Measurements from ENCODE around the gene PYGM. TPM values are rescaled to one million over a fixed set of nuclear protein-coding genes. Genes with fewer than 3 reads are reported as not detected.
A peak's percentile ranks its signal among the peaks of the same experiment; 100 is the strongest.

PYGM gene
- 0.26 and 0.51 TPM in 2 replicates for total RNA-seq

GRCh38 chr11:64759722-64760719 is at the start of gene PYGM:
TSS of gene PYGM (minus strand) at chr11:64759974. CDS start at chr11:64759898, 76 bp downstream.
- FAIRE-seq: no peak
- H3K4me3 ChIP-seq (ENCODE audit: low read depth, low read length): no peak within 1 kb of the TSS

DNA sequence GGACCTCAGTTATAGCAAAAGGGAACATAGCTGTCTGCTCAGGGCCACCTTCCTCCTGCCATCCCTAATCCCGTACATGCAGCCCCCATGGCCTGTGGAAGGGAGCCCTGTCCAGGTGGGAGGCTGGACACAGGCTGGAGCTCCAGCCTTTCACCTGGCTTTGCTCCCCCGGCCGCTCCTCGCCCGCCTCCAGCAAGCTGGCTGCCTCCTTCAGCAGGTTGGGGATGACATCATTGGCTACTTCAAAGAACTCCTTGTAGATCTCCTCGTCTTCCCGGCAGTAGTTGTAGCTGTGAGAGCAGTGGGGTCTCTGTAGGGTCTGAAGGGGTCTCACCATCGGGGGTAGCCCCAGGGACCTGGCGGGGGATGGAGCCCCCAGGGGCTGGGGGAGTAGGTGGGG is 45.7 kb upstream of the PYGM start:
- no peak overlapping the region for H3K4me3 ChIP-seq (ENCODE audit: low read depth, low read length)
- no peak for DNase-seq (ENCODE audit: low read depth)
- peaks cover 13% of the 10 kb centered on the region for H3K36me3 ChIP-seq (ENCODE audit: control insufficient read depth, insufficient read depth, low read length)
- TF ChIP-seq, protein P1, sequence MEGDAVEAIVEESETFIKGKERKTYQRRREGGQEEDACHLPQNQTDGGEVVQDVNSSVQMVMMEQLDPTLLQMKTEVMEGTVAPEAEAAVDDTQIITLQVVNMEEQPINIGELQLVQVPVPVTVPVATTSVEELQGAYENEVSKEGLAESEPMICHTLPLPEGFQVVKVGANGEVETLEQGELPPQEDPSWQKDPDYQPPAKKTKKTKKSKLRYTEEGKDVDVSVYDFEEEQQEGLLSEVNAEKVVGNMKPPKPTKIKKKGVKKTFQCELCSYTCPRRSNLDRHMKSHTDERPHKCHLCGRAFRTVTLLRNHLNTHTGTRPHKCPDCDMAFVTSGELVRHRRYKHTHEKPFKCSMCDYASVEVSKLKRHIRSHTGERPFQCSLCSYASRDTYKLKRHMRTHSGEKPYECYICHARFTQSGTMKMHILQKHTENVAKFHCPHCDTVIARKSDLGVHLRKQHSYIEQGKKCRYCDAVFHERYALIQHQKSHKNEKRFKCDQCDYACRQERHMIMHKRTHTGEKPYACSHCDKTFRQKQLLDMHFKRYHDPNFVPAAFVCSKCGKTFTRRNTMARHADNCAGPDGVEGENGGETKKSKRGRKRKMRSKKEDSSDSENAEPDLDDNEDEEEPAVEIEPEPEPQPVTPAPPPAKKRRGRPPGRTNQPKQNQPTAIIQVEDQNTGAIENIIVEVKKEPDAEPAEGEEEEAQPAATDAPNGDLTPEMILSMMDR (IDR thresholded peaks at IDR 0.05; ENCODE audit: insufficient read depth, low read length, severe bottlenecking): no peak
- FAIRE-seq: no peak
- H3K27me3 ChIP-seq (ENCODE audit: control insufficient read depth, insufficient read depth, low read length): no peaks in the 10 kb centered on the region

More at GRCh38 chr11:64759722-64760719, at the start of gene PYGM:
- Histone ChIP-seq H3K36me3 (ENCODE audit: control insufficient read depth, insufficient read depth, low read length) (peaks cover 14% of the 10 kb centered on the region), H3K27me3 (ENCODE audit: control insufficient read depth, insufficient read depth, low read length) (peaks cover 2% of the 10 kb centered on the region)
- DNase-seq (ENCODE audit: low read depth): no peak
- TF ChIP-seq, protein P1 (IDR thresholded peaks at IDR 0.05; ENCODE audit: insufficient read depth, low read length, severe bottlenecking): no peak

DNA sequence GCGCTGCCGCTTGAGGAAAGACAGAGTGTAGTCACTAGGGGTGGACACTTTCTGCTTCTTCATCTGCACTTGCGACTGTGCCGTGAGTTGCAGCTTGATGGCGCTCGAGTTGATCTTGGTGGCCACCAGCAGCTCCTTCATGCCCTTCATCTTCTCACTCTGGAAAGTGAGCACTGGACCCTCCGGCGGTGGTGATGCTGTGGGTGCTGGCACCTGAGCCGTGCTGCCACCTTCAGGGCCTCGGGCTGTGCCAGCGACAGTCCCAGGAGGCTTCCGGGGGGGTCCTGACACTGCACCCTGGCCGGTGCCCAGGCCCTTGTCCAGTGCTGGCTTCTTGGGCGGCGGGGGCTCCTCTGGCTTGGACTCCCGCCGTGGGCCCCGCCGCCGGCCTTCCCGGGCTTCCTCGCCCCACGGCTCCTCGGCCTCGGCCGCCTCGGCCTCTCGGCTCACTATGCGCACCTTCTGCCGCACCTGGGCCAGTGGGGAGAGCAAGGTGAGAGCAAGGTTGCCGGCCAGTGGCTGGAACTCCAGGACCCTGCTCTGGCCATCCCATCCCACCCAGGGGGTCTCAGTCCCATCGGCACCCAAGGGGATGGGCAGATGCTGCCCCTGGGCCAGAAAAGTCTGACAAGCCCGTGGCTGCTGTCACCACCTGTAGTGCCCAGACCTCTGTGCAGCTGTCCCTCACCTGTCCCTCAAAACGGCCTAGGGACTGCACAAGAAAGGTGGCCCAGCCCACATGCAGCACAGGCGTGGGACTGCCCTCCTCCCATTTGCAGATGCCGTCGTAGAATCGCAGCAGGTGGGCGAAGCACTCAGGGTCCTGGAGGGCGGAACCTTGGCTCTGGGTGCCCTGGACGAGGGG is 44.8 kb upstream of the PYGM start:
- no peak for FAIRE-seq

DNA sequence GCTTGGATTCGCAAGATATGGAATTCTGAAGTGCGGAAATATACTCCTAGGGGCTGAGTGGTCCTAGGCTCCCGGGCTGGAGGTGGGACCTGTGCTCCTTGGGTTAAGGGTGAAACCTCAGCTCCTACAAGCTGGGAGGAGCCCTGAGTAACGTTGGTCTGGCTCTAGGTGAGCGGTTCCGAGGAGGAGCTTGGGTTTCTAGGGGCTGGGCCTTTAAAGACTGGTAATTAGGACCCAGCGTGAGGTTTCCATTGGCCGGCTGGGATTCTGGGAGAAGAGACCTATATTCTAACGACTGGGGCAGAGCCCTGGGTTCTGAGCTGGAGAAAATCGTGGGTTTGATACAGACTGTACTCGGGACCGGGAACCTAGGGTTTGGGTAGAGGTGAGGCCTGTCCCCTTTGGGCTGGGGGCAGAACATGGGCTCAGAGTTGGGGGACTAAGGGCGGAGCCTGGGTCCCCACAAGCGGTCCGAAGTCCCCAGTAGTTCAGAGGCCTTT is 44.1 kb upstream of the PYGM start:
- TF ChIP-seq, protein P1 (IDR thresholded peaks at IDR 0.05; ENCODE audit: insufficient read depth, low read length, severe bottlenecking): no peak
- FAIRE-seq: no peak
- peak overlapping the region; percentile 58 for H3K4me3 ChIP-seq (ENCODE audit: low read depth, low read length)
- H3K27me3 ChIP-seq (ENCODE audit: control insufficient read depth, insufficient read depth, low read length): no peaks in the 10 kb centered on the region
- no peak for DNase-seq (ENCODE audit: low read depth)
- peaks cover 13% of the 10 kb centered on the region for H3K36me3 ChIP-seq (ENCODE audit: control insufficient read depth, insufficient read depth, low read length)

More for the DNA sequence above, 44.8 kb upstream of the PYGM start:
- Histone ChIP-seq H3K27me3 (ENCODE audit: control insufficient read depth, insufficient read depth, low read length) (no peaks in the 10 kb centered on the region), H3K36me3 (ENCODE audit: control insufficient read depth, insufficient read depth, low read length) (peaks cover 13% of the 10 kb centered on the region), H3K4me3 (ENCODE audit: low read depth, low read length) (no peak overlapping the region)
- TF ChIP-seq, protein P1 (IDR thresholded peaks at IDR 0.05; ENCODE audit: insufficient read depth, low read length, severe bottlenecking): no peak
- DNase-seq (ENCODE audit: low read depth): no peak

GRCh38 chr11:64803158-64803845 is 43.5 kb upstream of the PYGM start, which contains the start of gene MAP4K2:
TSS of gene MAP4K2 (minus strand) at chr11:64803214. CDS start at chr11:64803149, 65 bp downstream.
- DNase-seq (ENCODE audit: low read depth): peak; percentile 72
- FAIRE-seq: no peak
- H3K36me3 ChIP-seq (ENCODE audit: control insufficient read depth, insufficient read depth, low read length): peaks cover 13% of the 10 kb centered on the region
- H3K4me3 ChIP-seq (ENCODE audit: low read depth, low read length): peak within 1 kb of the TSS; percentile 58
- TF ChIP-seq, protein P1 (IDR thresholded peaks at IDR 0.05; ENCODE audit: insufficient read depth, low read length, severe bottlenecking): peak; percentile 32
- no peaks in the 10 kb centered on the region for H3K27me3 ChIP-seq (ENCODE audit: control insufficient read depth, insufficient read depth, low read length)
